K562 (cell line): ENCODE measurements around the gene COL4A2. TPM values are rescaled to one million over a fixed set of nuclear protein-coding genes. Genes with fewer than 3 reads are reported as not detected.
A peak's percentile ranks its signal among the peaks of the same experiment; 100 is the strongest.

Experiments used
- ATAC-seq: fragments of 200-7000 bp; cut with Tn5 transposase; 3 replicates; pipeline ENCODE4 v1.9.1; 2020; ENCODE audit warnings: moderate library complexity
- BruUV-seq: library from RNA; stranded (reverse); fragments of 400-500 nt; replicated peaks from 2 replicates; lab custom pipeline; 2021; lab: Mats Ljungman, UMichigan
- CTCF ChIA-PET: fragments of 300-600 bp; formaldehyde crosslinking; extraction: SDS; loops from one replicate; lab custom pipeline; 2021; ENCODE audit warnings: low intra/inter-chr PET ratio; lab: Yijun Ruan, JAX
- POLR2A ChIA-PET: fragments of 300-600, 350-650 bp; sonication (Branson Sonifier 250); formaldehyde crosslinking; extraction: SDS; loops from one replicate; lab custom pipeline; 2021; ENCODE audit warnings: antibody characterized with exemption, inconsistent platforms; lab: Yijun Ruan, JAX
- DNase-seq, 4 experiments: peaks; one replicate each; pipeline versions ENCODE4 v3.0.0 to v3.0.0-alpha.2; 2011 to 2018; ENCODE audit warnings: low spot score in 3 of 4, mixed read lengths in 3 of 4; ENCODE audit errors: extremely low read depth in 1 of 4
- FAIRE-seq: peaks from 2 replicates; lab custom pipeline; 2011; peaks lifted over from hg19 to GRCh38; lab: Jason Lieb, UNC
- H2AFZ ChIP-seq: 2 replicates; pipeline ENCODE4 v1.6.0; 2011; ENCODE audit warnings: low read depth, low read length, control low read depth, inconsistent platforms
- H3K27ac ChIP-seq: fragments of 200-600 bp; 3 replicates; pipeline ENCODE4 v1.8.0; 2011; ENCODE audit warnings: low read depth, mild to moderate bottlenecking, control low read depth, inconsistent platforms, low read length, moderate library complexity, mixed read lengths; ENCODE audit errors: extremely low read depth
- H3K27me3 ChIP-seq, 2 experiments: fragments of 300-600 bp in 1 of 2; 2 replicates in 1 of 2; 3 replicates in 1 of 2; pipeline versions ENCODE4 v1.6.0 to v1.8.0; 2011; ENCODE audit warnings: inconsistent platforms in 2 of 2, low read length in 2 of 2, mild to moderate bottlenecking in 1 of 2, mixed read lengths in 1 of 2, moderate library complexity in 1 of 2; ENCODE audit not compliant: control insufficient read depth in 2 of 2, insufficient read depth in 2 of 2
- H3K36me3 ChIP-seq: fragments of 300-600 bp; 3 replicates; pipeline ENCODE4 v1.8.0; 2011; ENCODE audit warnings: mild to moderate bottlenecking, low read length, inconsistent platforms; ENCODE audit not compliant: control insufficient read depth, insufficient read depth
- H3K4me1 ChIP-seq, 2 experiments: fragments of 200-600 bp in 1 of 2; replicated peaks in 1 of 2; 2 replicates in 1 of 2; 3 replicates in 1 of 2; pipeline versions ENCODE4 v1.5.1 to v1.8.0; 2011; ENCODE audit warnings: inconsistent platforms in 2 of 2, low read length in 2 of 2, mild to moderate bottlenecking in 1 of 2, mixed read lengths in 1 of 2, moderate library complexity in 1 of 2; ENCODE audit not compliant: control insufficient read depth in 2 of 2, insufficient read depth in 2 of 2
- H3K4me2 ChIP-seq: 2 replicates; pipeline ENCODE4 v1.6.1; 2011; ENCODE audit warnings: low read length, control low read depth, inconsistent platforms, mixed read lengths; ENCODE audit not compliant: insufficient read depth
- H3K4me3 ChIP-seq: fragments of 200-600 bp; sonication (generic), shearing (Covaris generic); 2 replicates; pipeline ENCODE4 v1.5.1; 2016; ENCODE audit warnings: control low read depth, inconsistent platforms
- H3K79me2 ChIP-seq: fragments of 200-600 bp; 3 replicates; pipeline ENCODE4 v1.8.0; 2011; ENCODE audit warnings: low read length, inconsistent platforms; ENCODE audit not compliant: control insufficient read depth, insufficient read depth
- H3K9ac ChIP-seq, 2 experiments: 2 replicates each; pipeline versions ENCODE4 v1.6.0 to v1.6.1; 2011; ENCODE audit warnings: low read depth in 2 of 2, low read length in 2 of 2, control low read depth in 1 of 2, inconsistent platforms in 1 of 2, mild to moderate bottlenecking in 1 of 2, mixed read lengths in 1 of 2; ENCODE audit not compliant: insufficient read depth in 1 of 2
- H3K9me1 ChIP-seq: one replicate; pipeline ENCODE4 v1.6.0; 2011; ENCODE audit warnings: inconsistent platforms, mild to moderate bottlenecking, low read length, moderate library complexity; ENCODE audit not compliant: control insufficient read depth, insufficient read depth
- H3K9me3 ChIP-seq: replicated peaks from 2 replicates; pipeline ENCODE4 v1.5.1; 2011; ENCODE audit warnings: low read depth, low read length, inconsistent platforms; ENCODE audit not compliant: control insufficient read depth, insufficient read depth
- H4K20me1 ChIP-seq: replicated peaks from 2 replicates; pipeline ENCODE4 v1.6.1; 2011; ENCODE audit warnings: low read length, inconsistent platforms, mixed read lengths; ENCODE audit not compliant: control insufficient read depth, insufficient read depth
- CEBPG ChIP-seq, 3 experiments: fragments of 200-800 bp in 1 of 3; sonication (Bioruptor generic) in 1 of 3; sonication (generic) in 1 of 3; formaldehyde crosslinking in 1 of 3; IDR thresholded peaks in 2 of 3; conservative IDR thresholded peaks in 1 of 3; 2 replicates each; pipeline versions ENCODE4 v1.6.1 to v1.8.0; 2016 to 2022; ENCODE audit warnings: missing compliant biosample characterization in 2 of 3, missing genetic modification characterization in 2 of 3, mild to moderate bottlenecking in 1 of 3, missing genetic modification reagents in 1 of 3
- MAFF ChIP-seq: IDR thresholded peaks from 2 replicates; pipeline ENCODE4 v1.6.1; 2012; ENCODE audit warnings: low read length, improper control_type of control experiment
- MAFG ChIP-seq: fragments of 450-650 bp; conservative IDR thresholded peaks from 2 replicates; pipeline ENCODE4 v1.6.1; 2016; ENCODE audit warnings: missing genetic modification characterization, missing compliant biosample characterization
- MAFK ChIP-seq: IDR thresholded peaks from 2 replicates; pipeline ENCODE4 v1.6.1; 2011; ENCODE audit warnings: low read length, improper control_type of control experiment
- ZNF316 ChIP-seq: fragments of 450-650 bp; IDR thresholded peaks from 2 replicates; pipeline ENCODE4 v1.6.1; 2016
- in situ Hi-C: fragments of 300-500 bp; cut with MboI; formaldehyde crosslinking; loops from 4 replicates; pipeline ENCODE4 v1.15.0; 2018; ENCODE audit warnings: inconsistent platforms, mixed read lengths
- intact Hi-C: fragments of 100-400 bp; cut with micrococcal nuclease; formaldehyde crosslinking; loops from 2 replicates; pipeline ENCODE4 v1.14.2; 2022
- polyA plus RNA-seq, 8 experiments: library from polyadenylated mRNA; depleted of rRNA in 4 of 8; stranded (reverse) in 5 of 8; unstranded in 3 of 8; fragments of >200 nt; fragmentation: Nextera tagmentation in 2 of 8; fragmentation: Illumina TruSeq in 1 of 8; extraction: Ambion mirVana in 2 of 8; extraction: Trizol in 1 of 8; gene quantifications; 2 replicates each; pipeline versions ENCODE4 v1.2.1 to v1.2.3, GENCODE V29; 2011 to 2014; ENCODE audit warnings: inconsistent platforms in 1 of 8, missing spikeins in 1 of 8
- total RNA-seq, 7 experiments: library from RNA; depleted of rRNA in 6 of 7; stranded (reverse); fragments of >200 nt in 6 of 7; fragmentation: Illumina TruSeq in 2 of 7; extraction: Trizol in 2 of 7; gene quantifications; 2 replicates each; pipeline versions ENCODE4 v1.2.1 to v1.2.3, GENCODE V29; 2011 to 2021; ENCODE audit warnings: low replicate concordance in 1 of 7
- TF ChIP-seq, protein P1 (sequence below): fragments of 250-450 bp; sonication (Bioruptor Pico); IDR thresholded peaks from 2 replicates; pipeline ENCODE4 v1.4.0; 2020; ENCODE audit warnings: mild to moderate bottlenecking, moderate library complexity, borderline replicate concordance

The COL4A2 gene
- total and polyA plus RNA-seq, 9 of the 15 experiments (the other 6 are each of a cell fraction or from before 2014, with no cell fraction given): 0.13 to 15.2 (median 8.1) TPM

DNA sequence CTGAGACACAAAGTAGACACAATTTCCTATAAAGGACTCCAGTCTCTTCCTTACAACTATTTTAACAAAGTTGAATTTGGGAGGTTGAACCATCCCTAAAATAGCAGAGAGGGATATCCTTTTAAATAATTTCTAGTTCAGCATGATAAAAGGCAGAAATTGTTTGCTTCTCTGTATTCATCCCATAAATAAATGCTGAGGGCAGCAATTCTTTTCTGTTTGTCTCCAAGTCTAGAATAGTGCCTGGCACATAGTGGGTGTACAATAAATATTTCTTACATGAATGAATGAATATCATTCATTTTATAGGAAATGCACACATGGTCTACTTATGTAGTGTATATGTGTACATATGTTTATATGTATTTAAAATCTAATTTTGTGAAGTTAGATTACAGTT, 12.5 kb upstream of the COL4A2 start:
- Histone ChIP-seq H3K79me2 (no peaks in the 10 kb centered on the region), H3K9me1 (no peaks in the 10 kb centered on the region), H3K4me1 (peaks cover 0 to 4% of the 10 kb centered on the region in 2 experiments; a peak in 1 of 5 replicates), H3K4me2 (no peak overlapping the region), H3K27ac (no peak overlapping the region), H3K9me3 (no peaks in the 10 kb centered on the region), H3K27me3 (peaks cover 6 to 22% of the 10 kb centered on the region in 2 experiments; a peak in 3 of 5 replicates), H3K4me3 (no peak overlapping the region), H4K20me1 (no peaks in the 10 kb centered on the region), H3K9ac (no peak overlapping the region), H3K36me3 (no peaks in the 10 kb centered on the region), H2AFZ (no peak overlapping the region)
- no TSS peak for BruUV-seq
- TF ChIP-seq MAFK (peak; percentile 51; the same call in 1 of the 2 replicates), CEBPG (CRISPR knock-in tag; IDR thresholded peaks at IDR 0.05) (no peak), CEBPG (tag; conservative IDR thresholded peaks at IDR 0.05 in 1 of 2, IDR thresholded peaks at IDR 0.05 in 1 of 2) (no peak), MAFG (tag) (0 out of 2 replicates have a peak, but pooled peaks have one; percentile 13), MAFF (peak; percentile 60; the same call in 1 of the 2 replicates), ZNF316 (peak; percentile 16; the same call in 1 of the 2 replicates)
- TF ChIP-seq, protein P1, sequence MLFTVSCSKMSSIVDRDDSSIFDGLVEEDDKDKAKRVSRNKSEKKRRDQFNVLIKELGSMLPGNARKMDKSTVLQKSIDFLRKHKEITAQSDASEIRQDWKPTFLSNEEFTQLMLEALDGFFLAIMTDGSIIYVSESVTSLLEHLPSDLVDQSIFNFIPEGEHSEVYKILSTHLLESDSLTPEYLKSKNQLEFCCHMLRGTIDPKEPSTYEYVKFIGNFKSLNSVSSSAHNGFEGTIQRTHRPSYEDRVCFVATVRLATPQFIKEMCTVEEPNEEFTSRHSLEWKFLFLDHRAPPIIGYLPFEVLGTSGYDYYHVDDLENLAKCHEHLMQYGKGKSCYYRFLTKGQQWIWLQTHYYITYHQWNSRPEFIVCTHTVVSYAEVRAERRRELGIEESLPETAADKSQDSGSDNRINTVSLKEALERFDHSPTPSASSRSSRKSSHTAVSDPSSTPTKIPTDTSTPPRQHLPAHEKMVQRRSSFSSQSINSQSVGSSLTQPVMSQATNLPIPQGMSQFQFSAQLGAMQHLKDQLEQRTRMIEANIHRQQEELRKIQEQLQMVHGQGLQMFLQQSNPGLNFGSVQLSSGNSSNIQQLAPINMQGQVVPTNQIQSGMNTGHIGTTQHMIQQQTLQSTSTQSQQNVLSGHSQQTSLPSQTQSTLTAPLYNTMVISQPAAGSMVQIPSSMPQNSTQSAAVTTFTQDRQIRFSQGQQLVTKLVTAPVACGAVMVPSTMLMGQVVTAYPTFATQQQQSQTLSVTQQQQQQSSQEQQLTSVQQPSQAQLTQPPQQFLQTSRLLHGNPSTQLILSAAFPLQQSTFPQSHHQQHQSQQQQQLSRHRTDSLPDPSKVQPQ (CRISPR knock-in tag): no peak
- in situ Hi-C loops (no loop called here), intact Hi-C loops (no loop called here)
- CTCF ChIA-PET: no interaction called here
- no peak for ATAC-seq
- no peak for FAIRE-seq
- POLR2A ChIA-PET: no interaction called here
- no peak for DNase-seq
